Measurements from ENCODE around the gene GATAD2A. TPM values are rescaled to one million over a fixed set of nuclear protein-coding genes. Genes with fewer than 3 reads are reported as not detected.
"Not testable (repeated sequence)": the region's sequence is repeated elsewhere in the genome, so short reads cannot be mapped to it uniquely, and the experiment has no call there.

Gene GATAD2A
- total and polyA plus RNA-seq, 2 of the 13 experiments (the other 11 are each of a cell fraction or from before 2014, with no cell fraction given): 16.8 to 28.6 TPM

DNA sequence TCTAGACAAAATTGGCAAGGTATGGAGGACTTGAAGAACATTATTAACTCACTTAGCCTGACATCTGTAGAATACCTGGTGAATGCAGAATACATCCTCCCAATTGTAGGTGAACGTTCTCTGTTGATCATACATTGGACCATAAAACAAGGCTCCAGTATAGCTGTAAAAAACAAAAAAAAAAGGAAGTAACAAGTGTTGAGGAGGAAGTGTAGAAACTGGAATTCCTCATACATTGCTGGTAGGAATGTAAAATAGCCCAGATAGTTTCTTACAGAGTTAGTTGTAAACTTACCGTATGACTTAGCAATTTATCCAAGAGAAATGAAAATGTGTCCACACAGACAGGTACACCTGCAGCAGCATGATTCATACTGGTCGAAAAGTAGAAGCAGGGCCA, 65.1 kb downstream of the GATAD2A start (continued):
- TF ChIP-seq NR3C1 (CRISPR knock-in tag; IDR thresholded peaks at IDR 0.05): no peak
- no peak for TF ChIP-seq ZNF879 (CRISPR knock-in tag; IDR thresholded peaks at IDR 0.05)

DNA sequence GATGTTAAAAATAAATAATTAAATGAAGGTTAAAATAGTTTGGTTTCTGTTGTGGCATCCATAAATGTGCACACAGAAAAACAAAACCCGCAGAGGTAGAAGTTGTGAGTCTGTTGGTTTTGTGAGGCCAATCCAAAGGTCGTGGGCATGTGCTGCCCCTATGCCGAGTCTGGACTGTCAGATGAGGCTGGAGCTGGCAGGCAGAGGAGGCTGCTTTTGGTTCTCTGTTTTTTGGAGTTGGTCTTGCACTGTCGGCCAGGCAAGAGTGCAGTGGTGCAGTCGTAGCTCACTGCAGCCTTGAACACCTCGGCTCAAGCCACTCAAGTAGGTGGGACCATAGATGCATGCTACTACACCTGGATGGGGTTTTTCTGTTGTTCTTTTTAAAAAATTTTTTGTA, 66.2 kb downstream of the GATAD2A start:
- BruUV-seq (replicated peaks): no TSS peak
- intact Hi-C loops (cut with micrococcal nuclease; ENCODE audit: unreplicated experiment): no loop called here
- ATAC-seq: no peak

DNA sequence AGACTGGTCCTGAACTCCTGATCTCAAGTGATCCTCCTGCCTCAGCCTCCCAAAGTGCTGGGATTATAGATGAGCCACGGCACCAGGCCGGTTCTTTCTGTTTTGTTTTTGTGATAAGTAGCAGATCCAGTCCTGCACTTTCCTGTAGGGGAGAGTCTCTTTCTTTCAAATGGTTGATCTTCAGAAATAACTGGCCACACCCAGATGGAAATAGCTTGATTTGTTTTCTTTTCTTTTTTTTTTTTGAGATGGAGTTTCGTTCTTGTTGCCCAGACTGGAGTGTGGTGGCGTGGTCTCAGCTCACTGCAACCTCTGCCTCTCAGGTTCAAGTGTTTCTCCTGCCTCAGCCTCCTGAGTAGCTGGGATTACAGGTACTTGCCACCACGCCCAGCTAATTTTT, 66.6 kb downstream of the GATAD2A start:
- FAIRE-seq; H3K9ac ChIP-seq (ENCODE audit: insufficient read depth, low read depth, low read length); BruUV-seq (replicated peaks); H3K27ac ChIP-seq (ENCODE audit: extremely low read length, insufficient read depth, low read length); H3K4me2 ChIP-seq (ENCODE audit: low read depth, low read length); H3K4me1 ChIP-seq (ENCODE audit: insufficient read depth, low read length); intact Hi-C loops (cut with micrococcal nuclease; ENCODE audit: unreplicated experiment); POLR2A ChIA-PET; H3K4me3 ChIP-seq (replicated peaks in 1 of 3; ENCODE audit: insufficient read depth in 1 of 3, low read depth in 2 of 3, low read length in 3 of 3); H4K20me1 ChIP-seq (ENCODE audit: insufficient read depth, low read length); H2AFZ ChIP-seq (ENCODE audit: low read length); H3K27me3 ChIP-seq (ENCODE audit: control insufficient read depth in 1 of 2, insufficient read depth in 2 of 2, low read length in 2 of 2); DNase-seq (ENCODE audit: low spot score); in situ Hi-C loops (cut with HindIII; ENCODE audit: extremely low pct_ligation_motif_present, low pct_unique_long_range_greater_than_20kb); CTCF ChIA-PET (ENCODE audit: low intra/inter-chr PET ratio, low total read pairs); ATAC-seq: not testable (repeated sequence)
- Histone ChIP-seq H3K36me3 (replicated peaks in 1 of 2; ENCODE audit: control insufficient read depth in 1 of 2, insufficient read depth in 2 of 2, low read length in 2 of 2) (peaks cover 17 to 56% of the 10 kb centered on the region in 2 experiments), H3K79me2 (ENCODE audit: insufficient read depth, low read length) (peaks cover 35% of the 10 kb centered on the region), H3K9me3 (ENCODE audit: low read length) (peaks cover 15% of the 10 kb centered on the region)
- 98% methylated on average over 5 of the region's 5 CpGs for WGBS (ENCODE audit: low lambda C conversion rate)

More for the DNA sequence above, 66.2 kb downstream of the GATAD2A start:
- FAIRE-seq (no peak), DNase-seq (ENCODE audit: low spot score) (no peak)
- ChIA-PET POLR2A (no interaction called here), CTCF (ENCODE audit: low intra/inter-chr PET ratio, low total read pairs) (no interaction called here)
- TF ChIP-seq ZNF839 (CRISPR knock-in tag; IDR thresholded peaks at IDR 0.05; ENCODE audit: borderline replicate concordance) (no peak), SMC3 (IDR thresholded peaks at IDR 0.05; ENCODE audit: low read length) (no peak)
- TF ChIP-seq, protein P1, sequence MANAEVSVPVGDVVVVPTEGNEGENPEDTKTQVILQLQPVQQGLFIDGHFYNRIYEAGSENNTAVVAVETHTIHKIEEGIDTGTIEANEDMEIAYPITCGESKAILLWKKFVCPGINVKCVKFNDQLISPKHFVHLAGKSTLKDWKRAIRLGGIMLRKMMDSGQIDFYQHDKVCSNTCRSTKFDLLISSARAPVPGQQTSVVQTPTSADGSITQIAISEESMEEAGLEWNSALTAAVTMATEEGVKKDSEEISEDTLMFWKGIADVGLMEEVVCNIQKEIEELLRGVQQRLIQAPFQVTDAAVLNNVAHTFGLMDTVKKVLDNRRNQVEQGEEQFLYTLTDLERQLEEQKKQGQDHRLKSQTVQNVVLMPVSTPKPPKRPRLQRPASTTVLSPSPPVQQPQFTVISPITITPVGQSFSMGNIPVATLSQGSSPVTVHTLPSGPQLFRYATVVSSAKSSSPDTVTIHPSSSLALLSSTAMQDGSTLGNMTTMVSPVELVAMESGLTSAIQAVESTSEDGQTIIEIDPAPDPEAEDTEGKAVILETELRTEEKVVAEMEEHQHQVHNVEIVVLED (CRISPR knock-in tag; IDR thresholded peaks at IDR 0.05; ENCODE audit: borderline replicate concordance): no peak
- Histone ChIP-seq H3K79me2 (ENCODE audit: insufficient read depth, low read length) (peaks cover 33% of the 10 kb centered on the region), H3K9me3 (ENCODE audit: low read length) (peaks cover 15% of the 10 kb centered on the region), H3K4me1 (ENCODE audit: insufficient read depth, low read length) (no peaks in the 10 kb centered on the region), H3K4me2 (ENCODE audit: low read depth, low read length) (no peak overlapping the region), H2AFZ (ENCODE audit: low read length) (no peak overlapping the region), H3K27me3 (ENCODE audit: control insufficient read depth in 1 of 2, insufficient read depth in 2 of 2, low read length in 2 of 2) (no peaks in the 10 kb centered on the region), H3K9ac (ENCODE audit: insufficient read depth, low read depth, low read length) (no peak overlapping the region), H3K4me3 (replicated peaks in 1 of 3; ENCODE audit: insufficient read depth in 1 of 3, low read depth in 2 of 3, low read length in 3 of 3) (no peak overlapping the region), H3K36me3 (replicated peaks in 1 of 2; ENCODE audit: control insufficient read depth in 1 of 2, insufficient read depth in 2 of 2, low read length in 2 of 2) (peaks cover 17 to 58% of the 10 kb centered on the region in 2 experiments), H3K27ac (ENCODE audit: extremely low read length, insufficient read depth, low read length) (no peak overlapping the region), H4K20me1 (ENCODE audit: insufficient read depth, low read length) (peaks cover 4% of the 10 kb centered on the region; the same call in 1 of the 2 replicates)
- in situ Hi-C loops (cut with HindIII; ENCODE audit: extremely low pct_ligation_motif_present, low pct_unique_long_range_greater_than_20kb): no loop called here
- 86% methylated on average over 6 of the region's 6 CpGs for WGBS (ENCODE audit: low lambda C conversion rate)
